ENCODE data around the gene NEDD9. TPM values are rescaled to one million over a fixed set of nuclear protein-coding genes. Genes with fewer than 3 reads are reported as not detected.

Gene NEDD9
- total and polyA plus RNA-seq, 10 of the 15 experiments (the other 5 are each of a cell fraction or from before 2014, with no cell fraction given): 4.9 to 92.6 (median 14.6) TPM

DNA sequence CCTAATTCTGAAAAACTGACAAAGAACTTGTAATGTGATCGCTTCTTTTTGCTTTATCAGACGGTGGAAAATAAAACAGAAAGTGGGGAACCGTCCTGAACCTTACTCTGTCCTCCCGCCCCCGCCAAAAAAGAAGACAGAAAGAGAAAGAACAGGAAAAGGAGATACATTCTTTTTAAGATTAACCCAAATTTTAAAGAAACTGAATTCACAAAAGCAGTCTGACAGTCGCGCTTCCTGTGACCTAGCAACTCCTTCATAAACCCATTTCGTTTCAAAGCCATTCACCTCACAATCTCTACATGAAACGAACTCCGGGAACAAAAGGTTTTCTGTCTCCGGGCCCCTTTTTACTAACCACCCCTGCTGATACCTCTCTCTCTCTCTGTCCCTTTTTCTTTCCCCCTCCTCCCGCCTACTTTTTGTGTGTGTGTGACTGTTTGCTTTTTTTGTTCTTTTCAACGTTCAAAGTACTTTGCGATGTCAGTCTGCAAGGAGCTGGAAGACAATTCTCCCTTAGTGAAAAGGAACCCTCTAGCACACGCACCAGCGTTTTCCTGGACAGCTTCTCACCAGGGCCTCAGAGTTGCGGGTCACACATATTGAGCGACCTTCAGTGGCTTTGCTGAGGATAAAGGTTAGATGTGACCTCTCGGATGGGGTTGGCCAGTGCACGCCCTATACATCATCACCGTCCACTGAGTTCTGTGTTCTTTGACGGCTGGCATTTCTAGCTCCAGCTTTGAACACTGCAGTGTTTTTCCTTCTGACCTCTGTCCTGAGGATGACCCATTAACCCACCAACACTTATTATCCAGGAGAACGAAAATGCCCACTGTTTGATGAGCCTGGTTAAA lies 530 bp upstream of the NEDD9 start (continued):
- peak; percentile 15; the same call in 1 of the 2 replicates for TF ChIP-seq POLR2AphosphoS2 (IDR thresholded peaks at IDR 0.05; ENCODE audit: low read depth, low read length)
- peak; percentile 31; the same call in 1 of the 2 replicates for TF ChIP-seq RAD51 (IDR thresholded peaks at IDR 0.05)
- TF ChIP-seq SPI1 (IDR thresholded peaks at IDR 0.05; ENCODE audit: borderline replicate concordance, insufficient read depth, low read depth, low read length): no peak
- peak in 1 of 2 experiments; percentile 18; a peak in 1 of 4 replicates for TF ChIP-seq IKZF2 (IDR thresholded peaks at IDR 0.05)
- TF ChIP-seq MTA3 (IDR thresholded peaks at IDR 0.05; ENCODE audit: borderline replicate concordance, low read length): 0 out of 2 replicates have a peak, but pooled peaks have one; percentile 44
- peak; percentile 12; the same call in 1 of the 2 replicates for TF ChIP-seq ZBED1 (IDR thresholded peaks at IDR 0.05; ENCODE audit: borderline replicate concordance)
- TF ChIP-seq, protein P1, sequence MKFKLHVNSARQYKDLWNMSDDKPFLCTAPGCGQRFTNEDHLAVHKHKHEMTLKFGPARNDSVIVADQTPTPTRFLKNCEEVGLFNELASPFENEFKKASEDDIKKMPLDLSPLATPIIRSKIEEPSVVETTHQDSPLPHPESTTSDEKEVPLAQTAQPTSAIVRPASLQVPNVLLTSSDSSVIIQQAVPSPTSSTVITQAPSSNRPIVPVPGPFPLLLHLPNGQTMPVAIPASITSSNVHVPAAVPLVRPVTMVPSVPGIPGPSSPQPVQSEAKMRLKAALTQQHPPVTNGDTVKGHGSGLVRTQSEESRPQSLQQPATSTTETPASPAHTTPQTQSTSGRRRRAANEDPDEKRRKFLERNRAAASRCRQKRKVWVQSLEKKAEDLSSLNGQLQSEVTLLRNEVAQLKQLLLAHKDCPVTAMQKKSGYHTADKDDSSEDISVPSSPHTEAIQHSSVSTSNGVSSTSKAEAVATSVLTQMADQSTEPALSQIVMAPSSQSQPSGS (IDR thresholded peaks at IDR 0.05; ENCODE audit: low read length): 0 out of 2 replicates have a peak, but pooled peaks have one; percentile 54
- TF ChIP-seq HDAC6 (IDR thresholded peaks at IDR 0.05; ENCODE audit: unreplicated experiment): peak; percentile 6
- TF ChIP-seq, protein P2, sequence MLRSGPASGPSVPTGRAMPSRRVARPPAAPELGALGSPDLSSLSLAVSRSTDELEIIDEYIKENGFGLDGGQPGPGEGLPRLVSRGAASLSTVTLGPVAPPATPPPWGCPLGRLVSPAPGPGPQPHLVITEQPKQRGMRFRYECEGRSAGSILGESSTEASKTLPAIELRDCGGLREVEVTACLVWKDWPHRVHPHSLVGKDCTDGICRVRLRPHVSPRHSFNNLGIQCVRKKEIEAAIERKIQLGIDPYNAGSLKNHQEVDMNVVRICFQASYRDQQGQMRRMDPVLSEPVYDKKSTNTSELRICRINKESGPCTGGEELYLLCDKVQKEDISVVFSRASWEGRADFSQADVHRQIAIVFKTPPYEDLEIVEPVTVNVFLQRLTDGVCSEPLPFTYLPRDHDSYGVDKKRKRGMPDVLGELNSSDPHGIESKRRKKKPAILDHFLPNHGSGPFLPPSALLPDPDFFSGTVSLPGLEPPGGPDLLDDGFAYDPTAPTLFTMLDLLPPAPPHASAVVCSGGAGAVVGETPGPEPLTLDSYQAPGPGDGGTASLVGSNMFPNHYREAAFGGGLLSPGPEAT (IDR thresholded peaks at IDR 0.05; ENCODE audit: low read depth): peak; percentile 17; the same call in 1 of the 2 replicates
- TF ChIP-seq, protein P3, sequence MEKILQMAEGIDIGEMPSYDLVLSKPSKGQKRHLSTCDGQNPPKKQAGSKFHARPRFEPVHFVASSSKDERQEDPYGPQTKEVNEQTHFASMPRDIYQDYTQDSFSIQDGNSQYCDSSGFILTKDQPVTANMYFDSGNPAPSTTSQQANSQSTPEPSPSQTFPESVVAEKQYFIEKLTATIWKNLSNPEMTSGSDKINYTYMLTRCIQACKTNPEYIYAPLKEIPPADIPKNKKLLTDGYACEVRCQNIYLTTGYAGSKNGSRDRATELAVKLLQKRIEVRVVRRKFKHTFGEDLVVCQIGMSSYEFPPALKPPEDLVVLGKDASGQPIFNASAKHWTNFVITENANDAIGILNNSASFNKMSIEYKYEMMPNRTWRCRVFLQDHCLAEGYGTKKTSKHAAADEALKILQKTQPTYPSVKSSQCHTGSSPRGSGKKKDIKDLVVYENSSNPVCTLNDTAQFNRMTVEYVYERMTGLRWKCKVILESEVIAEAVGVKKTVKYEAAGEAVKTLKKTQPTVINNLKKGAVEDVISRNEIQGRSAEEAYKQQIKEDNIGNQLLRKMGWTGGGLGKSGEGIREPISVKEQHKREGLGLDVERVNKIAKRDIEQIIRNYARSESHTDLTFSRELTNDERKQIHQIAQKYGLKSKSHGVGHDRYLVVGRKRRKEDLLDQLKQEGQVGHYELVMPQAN (conservative IDR thresholded peaks at IDR 0.05): peak; percentile 33; the same call in 1 of the 2 replicates
- TF ChIP-seq PML (IDR thresholded peaks at IDR 0.05; ENCODE audit: low read length): peak; percentile 85; the same call in 1 of the 2 replicates
- TF ChIP-seq CHD4 (IDR thresholded peaks at IDR 0.05): no peak
- 0 out of 2 replicates have a peak, but pooled peaks have one; percentile 2 for TF ChIP-seq TCF7 (IDR thresholded peaks at IDR 0.05; ENCODE audit: borderline replicate concordance)
- TF ChIP-seq RUNX3 (IDR thresholded peaks at IDR 0.05; ENCODE audit: low read length): no peak; the same call in 1 of the 2 replicates
- peak in 1 of 2 experiments; percentile 52; a peak in 1 of 3 replicates for TF ChIP-seq EGR1 (IDR thresholded peaks at IDR 0.05; ENCODE audit: borderline replicate concordance in 1 of 2, low read depth in 2 of 2, low read length in 2 of 2)
- TF ChIP-seq, protein P4, sequence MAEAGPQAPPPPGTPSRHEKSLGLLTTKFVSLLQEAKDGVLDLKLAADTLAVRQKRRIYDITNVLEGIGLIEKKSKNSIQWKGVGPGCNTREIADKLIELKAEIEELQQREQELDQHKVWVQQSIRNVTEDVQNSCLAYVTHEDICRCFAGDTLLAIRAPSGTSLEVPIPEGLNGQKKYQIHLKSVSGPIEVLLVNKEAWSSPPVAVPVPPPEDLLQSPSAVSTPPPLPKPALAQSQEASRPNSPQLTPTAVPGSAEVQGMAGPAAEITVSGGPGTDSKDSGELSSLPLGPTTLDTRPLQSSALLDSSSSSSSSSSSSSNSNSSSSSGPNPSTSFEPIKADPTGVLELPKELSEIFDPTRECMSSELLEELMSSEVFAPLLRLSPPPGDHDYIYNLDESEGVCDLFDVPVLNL (IDR thresholded peaks at IDR 0.05; ENCODE audit: low read depth, low read length): no peak

All from GM12878 (cell line).